Stomach (tissue), 9 donors: ENCODE results near the gene OLIG2. TPM values are rescaled to one million over a fixed set of nuclear protein-coding genes. Genes with fewer than 3 reads are reported as not detected.
A peak's percentile ranks its signal among the peaks of the same experiment; 100 is the strongest.

Source experiments
- DNase-seq, 2 donors: peaks; one replicate each; pipeline versions ENCODE4 v3.0.0 to v3.0.0-alpha.2; 2013 to 2019
- H3K27ac ChIP-seq, 5 donors: fragments of 200-600 bp in 4 of 5; sonication (generic) in 4 of 5; one replicate each; pipeline ENCODE4 v1.5.1; 2013 to 2019; ENCODE audit warnings: mild to moderate bottlenecking in 1 of 5, moderate library complexity in 1 of 5
- H3K27me3 ChIP-seq, 3 donors: fragments of 200-600 bp; sonication (generic); one replicate each; pipeline ENCODE4 v1.5.1; 2017 to 2019; ENCODE audit warnings: mixed run types in 1 of 3
- H3K36me3 ChIP-seq, 4 donors: fragments of 200-600 bp; sonication (generic); 1 replicate in 3 of 4; 2 replicates in 1 of 4; pipeline ENCODE4 v1.5.1; 2016 to 2019
- H3K4me1 ChIP-seq, 4 donors: fragments of 200-600 bp; sonication (generic); one replicate each; pipeline ENCODE4 v1.5.1; 2016 to 2019
- H3K4me3 ChIP-seq, 4 donors: fragments of 200-600 bp; sonication (generic) in 3 of 4; one replicate each; pipeline ENCODE4 v1.5.1; 2016 to 2019; ENCODE audit warnings: mild to moderate bottlenecking in 1 of 4
- H3K9me3 ChIP-seq, 4 donors: fragments of 200-600 bp; sonication (generic); one replicate each; pipeline ENCODE4 v1.5.1; 2016 to 2019
- EP300 ChIP-seq: sonication (generic); formaldehyde crosslinking; IDR thresholded peaks from one replicate; pipeline ENCODE4 v1.6.1; 2017; ENCODE audit warnings: antibody characterized with exemption
- POLR2A ChIP-seq, 4 donors: fragments of 450-650 bp; IDR thresholded peaks; one replicate each; pipeline ENCODE4 v1.6.1; 2016; ENCODE audit warnings: antibody characterized with exemption in 4 of 4, control low read depth in 2 of 4, mild to moderate bottlenecking in 1 of 4, moderate library complexity in 1 of 4
- POLR2AphosphoS5 ChIP-seq, 3 donors: sonication (generic); formaldehyde crosslinking; IDR thresholded peaks; one replicate each; pipeline ENCODE4 v1.6.1; 2016; ENCODE audit warnings: antibody characterized with exemption in 3 of 3
- WGBS, 5 donors: extraction: QIAGEN DNeasy Blood & Tissue Kit in 3 of 5; methylation state at CpG; one replicate each; pipeline versions ENCODE4 v1.1.5 to v1.1.7; 2013 to 2018; 5-methylcytosine and 5-hydroxymethylcytosine counted together
- intact Hi-C: fragments of 100-400 bp; cut with DNase I; formaldehyde crosslinking; loops from one replicate; pipeline ENCODE4 v1.15.1; 2023; ENCODE audit warnings: low total_unique reads
- polyA plus RNA-seq, 3 donors: library from polyadenylated mRNA; stranded (reverse); fragments of 200-250 nt; gene quantifications; one replicate each; pipeline ENCODE4 v1.2.3, GENCODE V29; 2013
- total RNA-seq, 5 donors: library from RNA; depleted of rRNA; stranded (reverse); fragments of >200 nt; gene quantifications; one replicate each; pipeline versions ENCODE4 v1.1.0 to v1.2.3, GENCODE V29; 2014 to 2016
- TF ChIP-seq, protein P1 (sequence below), 7 experiments: fragments of 450-650 bp in 4 of 7; fragments of 200-600 bp in 3 of 7; sonication (generic) in 3 of 7; IDR thresholded peaks; one replicate each; pipeline ENCODE4 v1.5.1; 2016 to 2019; ENCODE audit warnings: antibody characterized with exemption in 7 of 7, control low read depth in 2 of 7, mild to moderate bottlenecking in 1 of 7
- donor health status: healthy with polysubstance abuse.
- donor health status: Bipolar disorder and iron deficiency.
- donor health status: healthy.

Gene OLIG2
- total and polyA plus RNA-seq, 8 donors, result not detected

DNA sequence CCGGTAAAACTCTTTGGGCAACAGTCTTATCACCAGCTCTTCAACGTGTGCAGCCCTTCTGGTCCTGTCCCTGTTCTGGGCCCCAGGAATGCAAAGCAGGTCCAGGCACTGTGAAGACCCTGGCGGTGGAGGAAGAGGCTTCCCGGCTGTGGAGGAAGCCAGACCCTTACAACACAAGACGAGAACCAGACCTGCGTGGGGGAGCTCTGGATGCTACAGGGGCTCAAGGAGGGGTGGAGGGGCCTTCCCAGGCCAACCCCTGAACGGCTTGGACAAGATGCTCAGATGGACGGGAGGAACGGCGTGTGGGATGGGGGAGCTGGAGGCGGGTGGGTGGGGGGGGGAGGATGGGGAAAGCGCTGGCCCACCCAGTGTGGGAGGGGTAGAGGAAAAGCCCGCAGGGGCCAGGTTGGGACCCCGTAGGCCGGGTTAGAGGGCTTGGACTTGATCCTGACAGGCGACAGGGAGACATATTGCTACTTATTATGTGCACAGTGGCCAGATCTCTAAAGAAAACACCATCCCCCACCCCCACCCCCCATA, 5.1 kb upstream of the OLIG2 start:
- intact Hi-C loops, result no loop called here
- no peaks in the 10 kb centered on the region for H3K9me3 ChIP-seq
- H3K27me3 ChIP-seq, result peaks cover 45 to 100% (median 77%) of the 10 kb centered on the region in 3 donors
- DNase-seq, result no peak
- no peak overlapping the region for H3K27ac ChIP-seq
- peaks cover 7 to 46% (median 37%) of the 10 kb centered on the region in 4 donors for H3K4me1 ChIP-seq
- H3K4me3 ChIP-seq, result no peak overlapping the region
- no peaks in the 10 kb centered on the region for H3K36me3 ChIP-seq
- WGBS, 5 donors, result 1 to 8% (median 3%) methylated on average over 14 to 16 of the region's 16 CpGs
- TF ChIP-seq EP300 (no peak), POLR2AphosphoS5 (IDR thresholded peaks at IDR 0.05) (no peak), POLR2A (IDR thresholded peaks at IDR 0.05) (no peak)
- TF ChIP-seq, protein P1, sequence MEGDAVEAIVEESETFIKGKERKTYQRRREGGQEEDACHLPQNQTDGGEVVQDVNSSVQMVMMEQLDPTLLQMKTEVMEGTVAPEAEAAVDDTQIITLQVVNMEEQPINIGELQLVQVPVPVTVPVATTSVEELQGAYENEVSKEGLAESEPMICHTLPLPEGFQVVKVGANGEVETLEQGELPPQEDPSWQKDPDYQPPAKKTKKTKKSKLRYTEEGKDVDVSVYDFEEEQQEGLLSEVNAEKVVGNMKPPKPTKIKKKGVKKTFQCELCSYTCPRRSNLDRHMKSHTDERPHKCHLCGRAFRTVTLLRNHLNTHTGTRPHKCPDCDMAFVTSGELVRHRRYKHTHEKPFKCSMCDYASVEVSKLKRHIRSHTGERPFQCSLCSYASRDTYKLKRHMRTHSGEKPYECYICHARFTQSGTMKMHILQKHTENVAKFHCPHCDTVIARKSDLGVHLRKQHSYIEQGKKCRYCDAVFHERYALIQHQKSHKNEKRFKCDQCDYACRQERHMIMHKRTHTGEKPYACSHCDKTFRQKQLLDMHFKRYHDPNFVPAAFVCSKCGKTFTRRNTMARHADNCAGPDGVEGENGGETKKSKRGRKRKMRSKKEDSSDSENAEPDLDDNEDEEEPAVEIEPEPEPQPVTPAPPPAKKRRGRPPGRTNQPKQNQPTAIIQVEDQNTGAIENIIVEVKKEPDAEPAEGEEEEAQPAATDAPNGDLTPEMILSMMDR (IDR thresholded peaks at IDR 0.05), result no peak

DNA sequence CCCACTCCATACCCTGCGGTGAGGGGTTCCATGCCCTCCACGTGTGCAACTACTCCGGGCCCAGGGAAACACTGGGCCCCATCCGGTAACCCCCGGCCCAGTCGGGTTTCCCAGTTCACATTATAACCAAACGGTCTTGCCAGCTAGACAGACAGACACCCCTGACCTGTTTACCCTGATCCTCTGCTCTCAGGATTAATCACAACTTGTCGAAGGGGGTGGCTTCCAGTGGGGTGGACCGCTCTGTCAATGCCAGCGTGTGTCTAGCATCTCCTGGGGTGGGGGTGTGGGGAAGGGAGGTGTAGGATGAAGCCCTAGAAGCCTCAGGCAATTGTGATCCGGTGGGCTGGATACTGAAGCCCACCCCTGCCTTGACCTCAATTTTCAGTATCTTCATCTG, 4.6 kb upstream of the OLIG2 start:
- peaks cover 50 to 100% (median 82%) of the 10 kb centered on the region in 3 donors for H3K27me3 ChIP-seq
- no peak for TF ChIP-seq EP300
- no peak for TF ChIP-seq POLR2AphosphoS5 (IDR thresholded peaks at IDR 0.05)
- TF ChIP-seq, protein P1 (IDR thresholded peaks at IDR 0.05), result no peak
- TF ChIP-seq POLR2A (IDR thresholded peaks at IDR 0.05), result no peak
- 5 to 24% (median 17%) methylated on average over 9 to 11 of the region's 11 CpGs for WGBS, 5 donors

DNA sequence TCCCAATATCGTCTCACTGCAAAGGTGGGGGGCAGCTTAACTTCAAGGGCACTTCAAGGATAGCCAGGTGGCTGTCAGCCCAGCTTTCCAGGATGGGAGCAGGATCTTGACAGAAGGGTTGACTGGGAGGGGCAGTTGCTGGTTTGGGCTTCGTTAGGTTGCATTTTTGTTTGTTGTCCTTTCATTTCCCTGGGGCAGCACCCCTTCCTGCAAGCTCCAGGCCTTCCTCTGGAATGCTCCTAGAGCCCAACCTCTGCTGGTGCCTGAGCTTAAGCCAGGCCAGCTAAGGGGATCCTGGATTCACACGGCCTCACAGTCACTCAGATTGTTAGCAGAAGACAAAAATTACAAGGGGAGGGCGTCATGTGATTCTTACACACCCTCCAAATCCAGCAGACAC, 4.1 kb upstream of the OLIG2 start:
- DNase-seq, result no peak
- Histone ChIP-seq H3K4me1 (peaks cover 7 to 57% (median 42%) of the 10 kb centered on the region in 4 donors), H3K4me3 (no peak overlapping the region), H3K36me3 (no peaks in the 10 kb centered on the region), H3K27ac (no peak overlapping the region), H3K27me3 (peaks cover 55 to 100% (median 87%) of the 10 kb centered on the region in 3 donors), H3K9me3 (no peaks in the 10 kb centered on the region)
- no peak for TF ChIP-seq POLR2AphosphoS5 (IDR thresholded peaks at IDR 0.05)
- TF ChIP-seq, protein P1 (IDR thresholded peaks at IDR 0.05), result no peak
- intact Hi-C loops, result no loop called here
- WGBS, 5 donors, result 9 to 30% (median 13%) methylated on average over 4 of the region's 4 CpGs

More for the DNA sequence above, 4.6 kb upstream of the OLIG2 start:
- Histone ChIP-seq H3K4me3 (no peak overlapping the region), H3K9me3 (no peaks in the 10 kb centered on the region), H3K4me1 (peaks cover 7 to 52% (median 40%) of the 10 kb centered on the region in 4 donors), H3K36me3 (no peaks in the 10 kb centered on the region), H3K27ac (no peak overlapping the region)
- DNase-seq, result no peak
- intact Hi-C loops, result no loop called here

DNA sequence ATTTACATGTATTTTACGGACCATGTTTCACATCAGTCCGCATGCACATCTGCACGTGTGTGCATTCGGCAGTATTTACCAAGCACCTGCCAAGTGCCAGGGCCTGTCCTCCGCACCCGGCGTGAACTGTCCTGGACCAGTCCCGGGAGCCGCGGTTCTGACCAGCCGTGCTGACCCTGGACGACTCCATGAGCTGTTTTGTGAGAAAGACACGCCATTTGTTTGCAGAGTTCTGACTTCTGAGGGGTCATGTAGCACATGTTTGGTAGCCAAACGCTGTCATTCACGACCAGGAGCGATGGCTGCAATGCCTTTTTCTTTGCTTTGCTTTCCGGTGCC, 3.3 kb upstream of the OLIG2 start:
- Histone ChIP-seq H3K36me3 (no peaks in the 10 kb centered on the region), H3K27ac (no peak overlapping the region), H3K4me3 (peak overlapping the region in 1 of 4 donors; percentile 8), H3K4me1 (peaks cover 7 to 65% (median 49%) of the 10 kb centered on the region in 4 donors), H3K27me3 (peaks cover 63 to 100% (median 93%) of the 10 kb centered on the region in 3 donors), H3K9me3 (no peaks in the 10 kb centered on the region)
- intact Hi-C loops, result no loop called here
- WGBS, 5 donors, result 7 to 18% (median 10%) methylated on average over 17 of the region's 17 CpGs
- DNase-seq, result no peak
- TF ChIP-seq POLR2AphosphoS5 (IDR thresholded peaks at IDR 0.05), result no peak
- TF ChIP-seq POLR2A (IDR thresholded peaks at IDR 0.05), result no peak
- no peak for TF ChIP-seq EP300
- TF ChIP-seq, protein P1 (IDR thresholded peaks at IDR 0.05), result no peak
